Endothelial cell of umbilical vein (primary cell): ENCODE results near the gene SARS1. TPM values are rescaled to one million over a fixed set of nuclear protein-coding genes. Genes with fewer than 3 reads are reported as not detected.

Source experiments
- BruUV-seq: library from RNA; stranded (reverse); fragments of 400-500 nt; replicated peaks from 2 replicates; lab custom pipeline; 2021; lab: Mats Ljungman, UMichigan
- CTCF ChIA-PET: fragments of 300-600, 350-600 bp; sonication (Branson Sonifier 250); formaldehyde crosslinking; loops from one replicate; lab custom pipeline; 2021; ENCODE audit warnings: antibody characterized with exemption, inconsistent platforms; lab: Charles Lee
- POLR2A ChIA-PET: fragments of 300-600, 350-600 bp; sonication (Branson Sonifier 250); formaldehyde crosslinking; loops from one replicate; lab custom pipeline; 2021; ENCODE audit warnings: antibody characterized with exemption, inconsistent platforms; lab: Charles Lee
- DNase-seq: peaks from one replicate; pipeline ENCODE4 v3.0.0-alpha.2; 2011; ENCODE audit warnings: low read depth, low spot score
- FAIRE-seq: peaks from 2 replicates; lab custom pipeline; 2011; peaks lifted over from hg19 to GRCh38; lab: Jason Lieb, UNC
- H2AFZ ChIP-seq: 2 replicates; pipeline ENCODE4 v1.6.0; 2012; ENCODE audit warnings: low read depth, low read length, control low read depth, inconsistent platforms
- H3K27ac ChIP-seq: 2 replicates; pipeline ENCODE4 v1.5.1; 2011; ENCODE audit warnings: low read depth, mild to moderate bottlenecking, control low read depth, low read length, moderate library complexity; ENCODE audit not compliant: insufficient read depth
- H3K27me3 ChIP-seq, 2 experiments: 2 replicates each; pipeline versions ENCODE4 v1.6.0 to v1.6.1; 2011; ENCODE audit warnings: low read length in 2 of 2, mixed read lengths in 1 of 2; ENCODE audit not compliant: control insufficient read depth in 2 of 2, insufficient read depth in 2 of 2
- H3K36me3 ChIP-seq, 2 experiments: 2 replicates in 1 of 2; 3 replicates in 1 of 2; pipeline ENCODE4 v1.5.1; 2011; ENCODE audit warnings: low read length in 2 of 2, mild to moderate bottlenecking in 1 of 2, moderate library complexity in 1 of 2; ENCODE audit not compliant: control insufficient read depth in 2 of 2, insufficient read depth in 2 of 2; ENCODE audit errors: extremely low read depth in 1 of 2
- H3K4me1 ChIP-seq: 3 replicates; pipeline ENCODE4 v1.5.1; 2011; ENCODE audit warnings: mild to moderate bottlenecking, low read length; ENCODE audit not compliant: control insufficient read depth, insufficient read depth; ENCODE audit errors: extremely low read depth
- H3K4me2 ChIP-seq: 2 replicates; pipeline ENCODE4 v1.6.1; 2011; ENCODE audit warnings: low read length, control low read depth, mixed read lengths; ENCODE audit not compliant: insufficient read depth
- H3K4me3 ChIP-seq, 3 experiments: fragments of 200-600 bp in 1 of 3; sonication (generic), shearing (Covaris generic) in 1 of 3; replicated peaks in 1 of 3; 2 replicates each; pipeline ENCODE4 v1.5.1; 2011 to 2016; ENCODE audit warnings: control low read depth in 3 of 3, low read length in 3 of 3, mild to moderate bottlenecking in 2 of 3, inconsistent platforms in 1 of 3, low read depth in 1 of 3, moderate library complexity in 1 of 3; ENCODE audit not compliant: insufficient read depth in 1 of 3
- H3K79me2 ChIP-seq: 2 replicates; pipeline ENCODE4 v1.6.0; 2012; ENCODE audit warnings: low read length, inconsistent platforms; ENCODE audit not compliant: control insufficient read depth, insufficient read depth
- H3K9ac ChIP-seq: replicated peaks from 2 replicates; pipeline ENCODE3; 2011; ENCODE audit warnings: low read length, control low read depth; ENCODE audit not compliant: insufficient read depth; ENCODE audit errors: extremely low read depth
- H3K9me1 ChIP-seq: replicated peaks from 3 replicates; pipeline ENCODE4 v1.6.0; 2011; ENCODE audit warnings: mild to moderate bottlenecking, low read length; ENCODE audit not compliant: control insufficient read depth, insufficient read depth; ENCODE audit errors: extremely low read depth
- H3K9me3 ChIP-seq: replicated peaks from 2 replicates; pipeline ENCODE4 v1.5.1; 2012; ENCODE audit warnings: low read length, inconsistent platforms; ENCODE audit not compliant: control insufficient read depth, insufficient read depth
- H4K20me1 ChIP-seq: replicated peaks from 2 replicates; pipeline ENCODE3; 2011; ENCODE audit warnings: mild to moderate bottlenecking, low read length; ENCODE audit not compliant: control insufficient read depth, insufficient read depth; ENCODE audit errors: extremely low read depth
- EZH2 ChIP-seq: IDR thresholded peaks from 2 replicates; pipeline ENCODE4 v1.6.1; 2012; ENCODE audit warnings: borderline replicate concordance, low read depth, mild to moderate bottlenecking, moderate library complexity, low read length, inconsistent platforms; ENCODE audit not compliant: severe bottlenecking
- FOS ChIP-seq: IDR thresholded peaks from 2 replicates; pipeline ENCODE4 v1.6.1; 2011; ENCODE audit warnings: mild to moderate bottlenecking, low read length, moderate library complexity, borderline replicate concordance; ENCODE audit not compliant: insufficient read depth
- GATA2 ChIP-seq: IDR thresholded peaks from 2 replicates; pipeline ENCODE4 v1.7.0; 2011; ENCODE audit warnings: low read depth, mild to moderate bottlenecking, moderate library complexity, mixed read lengths, low read length; ENCODE audit not compliant: insufficient read length, insufficient read depth
- JUN ChIP-seq: IDR thresholded peaks from 2 replicates; pipeline ENCODE4 v1.6.1; 2011; ENCODE audit warnings: borderline replicate concordance, low read depth; ENCODE audit not compliant: insufficient read length, insufficient read depth
- MAX ChIP-seq: IDR thresholded peaks from 2 replicates; pipeline ENCODE4 v1.6.1; 2011; ENCODE audit not compliant: insufficient read depth, insufficient read length
- MYC ChIP-seq: IDR thresholded peaks from one replicate; pipeline ENCODE4 v1.6.1; 2011; ENCODE audit warnings: mild to moderate bottlenecking, low read depth, low read length
- POLR2A ChIP-seq: IDR thresholded peaks from 2 replicates; pipeline ENCODE4 v1.6.1; 2012; ENCODE audit warnings: low read depth, mild to moderate bottlenecking, control low read depth, low read length
- POLR2AphosphoS5 ChIP-seq: IDR thresholded peaks from 2 replicates; pipeline ENCODE4 v1.6.1; 2012; ENCODE audit warnings: low read depth, mild to moderate bottlenecking, control low read depth, low read length, moderate library complexity; ENCODE audit not compliant: insufficient read depth
- dilution Hi-C: fragments of 300-500 bp; cut with MboI; formaldehyde crosslinking; loops from one replicate; pipeline ENCODE4 v1.15.0; 2019; ENCODE audit warnings: low sequenced_read_pairs; ENCODE audit not compliant: extremely low pct_ligation_motif_present
- intact Hi-C: fragments of 100-400 bp; cut with micrococcal nuclease; formaldehyde crosslinking; loops from one replicate; pipeline ENCODE4 v1.10.0; 2022
- polyA plus RNA-seq, 4 experiments: library from polyadenylated mRNA; depleted of rRNA in 3 of 4; stranded (reverse) in 3 of 4; unstranded in 1 of 4; fragments of >200 nt; gene quantifications; 2 replicates each; pipeline versions ENCODE4 v1.2.1 to v1.2.3, GENCODE V29; 2011 to 2012; ENCODE audit warnings: missing spikeins in 1 of 4
- total RNA-seq: library from RNA; stranded (reverse); gene quantifications from 2 replicates; pipeline ENCODE4 v1.2.3, GENCODE V29; 2021
- TF ChIP-seq, protein P1 (sequence below), 2 donors: IDR thresholded peaks; 1 replicate in 1 of 2; 2 replicates in 1 of 2; pipeline ENCODE4 v1.5.1; 2011; ENCODE audit warnings: low read length in 2 of 2, mild to moderate bottlenecking in 2 of 2, moderate library complexity in 2 of 2, control low read depth in 1 of 2, inconsistent platforms in 1 of 2, low read depth in 1 of 2; ENCODE audit not compliant: insufficient read depth in 1 of 2; ENCODE audit errors: extremely low read depth in 1 of 2

The SARS1 gene
- total and polyA plus RNA-seq, 2 donors (not counting 3 experiments of a cell fraction or from before 2014, with no cell fraction given): 110 to 178 TPM

DNA sequence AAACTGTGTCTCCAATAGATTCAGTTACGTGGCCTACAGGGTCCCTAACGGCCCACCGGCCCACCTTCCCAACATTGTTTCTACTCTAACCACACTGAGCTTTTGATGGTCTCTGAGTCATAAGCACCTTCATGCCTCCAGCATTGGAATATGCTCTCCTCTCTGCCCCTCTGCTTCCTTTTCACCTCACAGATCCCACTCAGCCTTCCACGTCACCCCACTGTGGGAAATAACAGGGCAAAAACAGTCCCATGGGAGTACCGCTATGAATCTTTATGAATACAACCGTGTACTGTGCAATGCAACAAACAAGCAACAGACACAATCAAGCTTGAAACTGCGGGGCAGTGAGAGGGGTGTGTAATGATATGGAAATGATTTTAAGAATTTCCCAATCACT lies 5.3 kb upstream of the SARS1 start:
- ChIA-PET CTCF (interaction anchor here (1.2 kb wide), 1 partner anchor 9 kb away, joined by 6 read pairs; no protein-coding TSS in a partner anchor), POLR2A (no interaction called here)
- FAIRE-seq: no peak

More for the DNA sequence above, 5.3 kb upstream of the SARS1 start:
- Histone ChIP-seq H3K4me1 (peaks cover 3% of the 10 kb centered on the region), H3K79me2 (no peaks in the 10 kb centered on the region), H4K20me1 (no peaks in the 10 kb centered on the region), H3K9me1 (no peaks in the 10 kb centered on the region), H2AFZ (no peak overlapping the region), H3K27me3 (peaks cover 0 to 2% of the 10 kb centered on the region in 2 experiments), H3K4me2 (no peak overlapping the region), H3K9ac (no peak overlapping the region), H3K27ac (no peak overlapping the region), H3K36me3 (no peaks in the 10 kb centered on the region), H3K9me3 (no peaks in the 10 kb centered on the region), H3K4me3 (no peak overlapping the region)
- BruUV-seq: no TSS peak
- dilution Hi-C loops: no loop called here
- DNase-seq: no peak
- TF ChIP-seq EZH2 (no peak), JUN (no peak), MAX (no peak), FOS (no peak), POLR2A (no peak), MYC (no peak), GATA2 (no peak), POLR2AphosphoS5 (no peak)
- TF ChIP-seq, protein P1, sequence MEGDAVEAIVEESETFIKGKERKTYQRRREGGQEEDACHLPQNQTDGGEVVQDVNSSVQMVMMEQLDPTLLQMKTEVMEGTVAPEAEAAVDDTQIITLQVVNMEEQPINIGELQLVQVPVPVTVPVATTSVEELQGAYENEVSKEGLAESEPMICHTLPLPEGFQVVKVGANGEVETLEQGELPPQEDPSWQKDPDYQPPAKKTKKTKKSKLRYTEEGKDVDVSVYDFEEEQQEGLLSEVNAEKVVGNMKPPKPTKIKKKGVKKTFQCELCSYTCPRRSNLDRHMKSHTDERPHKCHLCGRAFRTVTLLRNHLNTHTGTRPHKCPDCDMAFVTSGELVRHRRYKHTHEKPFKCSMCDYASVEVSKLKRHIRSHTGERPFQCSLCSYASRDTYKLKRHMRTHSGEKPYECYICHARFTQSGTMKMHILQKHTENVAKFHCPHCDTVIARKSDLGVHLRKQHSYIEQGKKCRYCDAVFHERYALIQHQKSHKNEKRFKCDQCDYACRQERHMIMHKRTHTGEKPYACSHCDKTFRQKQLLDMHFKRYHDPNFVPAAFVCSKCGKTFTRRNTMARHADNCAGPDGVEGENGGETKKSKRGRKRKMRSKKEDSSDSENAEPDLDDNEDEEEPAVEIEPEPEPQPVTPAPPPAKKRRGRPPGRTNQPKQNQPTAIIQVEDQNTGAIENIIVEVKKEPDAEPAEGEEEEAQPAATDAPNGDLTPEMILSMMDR (IDR thresholded peaks at IDR 0.05; ENCODE audit: extremely low read depth in 1 of 2, insufficient read depth in 1 of 2, low read depth in 1 of 2, low read length in 2 of 2): no peak
- intact Hi-C loops: no loop called here
